Breast epithelium (tissue), 3 donors: ENCODE data around the gene EIF5.

Experiments used
- CTCF ChIP-seq, 3 donors: fragments of 450-650 bp; IDR thresholded peaks; one replicate each; pipeline ENCODE4 v1.5.1; 2016 to 2017; ENCODE audit warnings: antibody characterized with exemption in 3 of 3, mild to moderate bottlenecking in 3 of 3, moderate library complexity in 3 of 3
- POLR2AphosphoS5 ChIP-seq, 3 donors: sonication (generic); formaldehyde crosslinking; IDR thresholded peaks; one replicate each; pipeline ENCODE4 v1.6.1; 2017; ENCODE audit warnings: antibody characterized with exemption in 3 of 3

- peak; percentile 41 to 71 (median 56) for TF ChIP-seq POLR2AphosphoS5 (IDR thresholded peaks at IDR 0.05)
- TF ChIP-seq CTCF (IDR thresholded peaks at IDR 0.05): no peak
These were observed 896 bp downstream of the EIF5 start for GRCh38 chr14:103334644-103335622.
